ENCODE results near the gene MICA. TPM values are rescaled to one million over a fixed set of nuclear protein-coding genes. Genes with fewer than 3 reads are reported as not detected.
"Not testable (repeated sequence)": the region's sequence is repeated elsewhere in the genome, so short reads cannot be mapped to it uniquely, and the experiment has no call there.

The MICA gene
- total and polyA plus RNA-seq, 5 donors from 2014 or later: 6.4 to 15.9 (median 7.7) TPM

GRCh38 chr6:31368461-31368860 is 34.9 kb upstream of the MICA start:
- Mint-ChIP-seq H3K27ac (no peak overlapping the region), H3K27me3 (peaks cover 58% of the 10 kb centered on the region), H3K4me1 (peaks cover 10 to 21% (median 14%) of the 10 kb centered on the region in 4 donors), H3K4me3 (no peak overlapping the region), H3K9me3 (peaks cover 0 to 9% (median 0%) of the 10 kb centered on the region in 7 donors), H3K36me3 (no peaks in the 10 kb centered on the region)
- no peak for ATAC-seq (ENCODE audit: low read depth in 2 of 2)
- Histone ChIP-seq H3K4me1 (ENCODE audit: control insufficient read depth, insufficient read depth, low read length, poor library complexity, severe bottlenecking) (peaks cover 8% of the 10 kb centered on the region), H3K27ac (ENCODE audit: insufficient read depth, low read length, poor library complexity, severe bottlenecking) (no peak overlapping the region), H3K36me3 (ENCODE audit: control insufficient read depth, insufficient read depth, low read length) (no peaks in the 10 kb centered on the region), H3K27me3 (ENCODE audit: control insufficient read depth, insufficient read depth, low read length) (peaks cover 15% of the 10 kb centered on the region), H3K9me3 (ENCODE audit: control insufficient read depth in 2 of 2, low read length in 2 of 2) (peaks cover 0 to 7% of the 10 kb centered on the region in 2 experiments), H3K4me3 (ENCODE audit: low read depth, low read length) (no peak overlapping the region)
- no peak for DNase-seq

- not testable (repeated sequence) for H3K27ac Mint-ChIP-seq; ATAC-seq (ENCODE audit: low read depth in 2 of 2); H3K36me3 Mint-ChIP-seq; H3K4me3 Mint-ChIP-seq; H3K9me3 Mint-ChIP-seq; DNase-seq; H3K27ac ChIP-seq (ENCODE audit: insufficient read depth, low read length, poor library complexity, severe bottlenecking); H3K4me1 Mint-ChIP-seq; H3K9me3 ChIP-seq (ENCODE audit: control insufficient read depth in 2 of 2, low read length in 2 of 2); H3K4me1 ChIP-seq (ENCODE audit: control insufficient read depth, insufficient read depth, low read length, poor library complexity, severe bottlenecking); H3K4me3 ChIP-seq (ENCODE audit: low read depth, low read length); H3K36me3 ChIP-seq (ENCODE audit: control insufficient read depth, insufficient read depth, low read length)
- peaks cover 50% of the 10 kb centered on the region for H3K27me3 Mint-ChIP-seq
- H3K27me3 ChIP-seq (ENCODE audit: control insufficient read depth, insufficient read depth, low read length): peaks cover 13% of the 10 kb centered on the region
Measured at GRCh38 chr6:31374118-31374517, 29.3 kb upstream of the MICA start.

GRCh38 chr6:31375699-31376098 is 27.7 kb upstream of the MICA start:
- Histone ChIP-seq H3K4me1 (ENCODE audit: control insufficient read depth, insufficient read depth, low read length, poor library complexity, severe bottlenecking) (no peaks in the 10 kb centered on the region), H3K9me3 (ENCODE audit: control insufficient read depth in 2 of 2, low read length in 2 of 2) (peaks cover 0 to 7% of the 10 kb centered on the region in 2 experiments), H3K27me3 (ENCODE audit: control insufficient read depth, insufficient read depth, low read length) (peaks cover 14% of the 10 kb centered on the region), H3K36me3 (ENCODE audit: control insufficient read depth, insufficient read depth, low read length) (no peaks in the 10 kb centered on the region), H3K27ac (ENCODE audit: insufficient read depth, low read length, poor library complexity, severe bottlenecking) (no peak overlapping the region), H3K4me3 (ENCODE audit: low read depth, low read length) (no peak overlapping the region)
- no peak overlapping the region for H3K27ac Mint-ChIP-seq
- H3K4me3 Mint-ChIP-seq: no peak overlapping the region
- no peaks in the 10 kb centered on the region for H3K4me1 Mint-ChIP-seq
- DNase-seq: no peak
- ATAC-seq (ENCODE audit: low read depth in 2 of 2): no peak
- peaks cover 0 to 9% (median 0%) of the 10 kb centered on the region in 7 donors for H3K9me3 Mint-ChIP-seq
- peaks cover 36% of the 10 kb centered on the region for H3K27me3 Mint-ChIP-seq
- H3K36me3 Mint-ChIP-seq: no peaks in the 10 kb centered on the region

- Mint-ChIP-seq H3K27ac (no peak overlapping the region), H3K4me3 (no peak overlapping the region), H3K9me3 (peaks cover 0 to 6% (median 0%) of the 10 kb centered on the region in 7 donors), H3K27me3 (peaks cover 32% of the 10 kb centered on the region), H3K36me3 (no peaks in the 10 kb centered on the region), H3K4me1 (no peaks in the 10 kb centered on the region)
- Histone ChIP-seq H3K4me3 (ENCODE audit: low read depth, low read length) (no peak overlapping the region), H3K9me3 (ENCODE audit: control insufficient read depth in 2 of 2, low read length in 2 of 2) (peaks cover 0 to 3% of the 10 kb centered on the region in 2 experiments), H3K27ac (ENCODE audit: insufficient read depth, low read length, poor library complexity, severe bottlenecking) (no peak overlapping the region), H3K4me1 (ENCODE audit: control insufficient read depth, insufficient read depth, low read length, poor library complexity, severe bottlenecking) (no peaks in the 10 kb centered on the region), H3K27me3 (ENCODE audit: control insufficient read depth, insufficient read depth, low read length) (peaks cover 17% of the 10 kb centered on the region), H3K36me3 (ENCODE audit: control insufficient read depth, insufficient read depth, low read length) (no peaks in the 10 kb centered on the region)
- DNase-seq (no peak), ATAC-seq (ENCODE audit: low read depth in 2 of 2) (no peak)
Measured at GRCh38 chr6:31377029-31377428, 26.4 kb upstream of the MICA start.

- Histone ChIP-seq H3K27me3 (ENCODE audit: control insufficient read depth, insufficient read depth, low read length) (peaks cover 13% of the 10 kb centered on the region), H3K9me3 (ENCODE audit: control insufficient read depth in 2 of 2, low read length in 2 of 2) (no peaks in the 10 kb centered on the region), H3K4me3 (ENCODE audit: low read depth, low read length) (no peak overlapping the region), H3K36me3 (ENCODE audit: control insufficient read depth, insufficient read depth, low read length) (no peaks in the 10 kb centered on the region), H3K27ac (ENCODE audit: insufficient read depth, low read length, poor library complexity, severe bottlenecking) (no peak overlapping the region), H3K4me1 (ENCODE audit: control insufficient read depth, insufficient read depth, low read length, poor library complexity, severe bottlenecking) (no peaks in the 10 kb centered on the region)
- ATAC-seq (ENCODE audit: low read depth in 2 of 2) (no peak), DNase-seq (no peak)
- Mint-ChIP-seq H3K36me3 (no peaks in the 10 kb centered on the region), H3K9me3 (no peaks in the 10 kb centered on the region), H3K27me3 (peaks cover 20% of the 10 kb centered on the region), H3K4me3 (no peak overlapping the region), H3K27ac (no peak overlapping the region), H3K4me1 (peaks cover 0 to 2% (median 0%) of the 10 kb centered on the region in 4 donors)
Measured at GRCh38 chr6:31378062-31378720, 25.2 kb upstream of the MICA start.

- Mint-ChIP-seq H3K4me3 (no peak overlapping the region), H3K27me3 (peaks cover 16% of the 10 kb centered on the region), H3K36me3 (no peaks in the 10 kb centered on the region), H3K4me1 (peaks cover 0 to 2% (median 0%) of the 10 kb centered on the region in 4 donors), H3K9me3 (no peaks in the 10 kb centered on the region), H3K27ac (no peak overlapping the region)
- Histone ChIP-seq H3K4me3 (ENCODE audit: low read depth, low read length) (no peak overlapping the region), H3K27me3 (ENCODE audit: control insufficient read depth, insufficient read depth, low read length) (peaks cover 13% of the 10 kb centered on the region), H3K4me1 (ENCODE audit: control insufficient read depth, insufficient read depth, low read length, poor library complexity, severe bottlenecking) (no peaks in the 10 kb centered on the region), H3K9me3 (ENCODE audit: control insufficient read depth in 2 of 2, low read length in 2 of 2) (no peaks in the 10 kb centered on the region), H3K36me3 (ENCODE audit: control insufficient read depth, insufficient read depth, low read length) (no peaks in the 10 kb centered on the region), H3K27ac (ENCODE audit: insufficient read depth, low read length, poor library complexity, severe bottlenecking) (no peak overlapping the region)
- no peak for DNase-seq
- ATAC-seq (ENCODE audit: low read depth in 2 of 2): no peak
Measured at GRCh38 chr6:31378721-31379103, 24.7 kb upstream of the MICA start.

DNA sequence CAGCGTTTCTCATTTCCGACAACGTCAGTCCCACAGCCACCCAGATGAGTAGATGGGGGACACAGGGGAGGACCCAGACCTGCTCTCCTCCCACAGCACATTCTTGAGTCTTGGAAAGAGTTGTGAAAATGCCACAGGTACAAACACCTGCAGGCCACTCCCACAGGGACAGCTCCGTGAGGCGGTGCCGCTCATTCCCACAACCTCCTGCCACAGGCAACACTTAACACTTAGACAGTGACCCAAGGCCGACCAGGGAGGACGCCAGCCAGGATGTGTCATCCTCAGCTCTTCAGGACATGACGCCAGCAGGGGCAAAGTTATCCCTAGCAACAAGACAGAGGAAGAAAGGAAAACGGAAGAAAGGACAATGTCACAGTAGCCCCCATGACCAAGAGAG is 23.5 kb upstream of the MICA start:
- no peaks in the 10 kb centered on the region for H3K9me3 ChIP-seq (ENCODE audit: control insufficient read depth in 2 of 2, low read length in 2 of 2)
- no peak overlapping the region for H3K27ac Mint-ChIP-seq
- H3K36me3 ChIP-seq (ENCODE audit: control insufficient read depth, insufficient read depth, low read length): no peaks in the 10 kb centered on the region
- H3K36me3 Mint-ChIP-seq: no peaks in the 10 kb centered on the region
- no peak overlapping the region for H3K4me3 ChIP-seq (ENCODE audit: low read depth, low read length)
- no peaks in the 10 kb centered on the region for H3K4me1 ChIP-seq (ENCODE audit: control insufficient read depth, insufficient read depth, low read length, poor library complexity, severe bottlenecking)
- H3K4me3 Mint-ChIP-seq: no peak overlapping the region
- H3K27me3 ChIP-seq (ENCODE audit: control insufficient read depth, insufficient read depth, low read length): peaks cover 13% of the 10 kb centered on the region
- H3K9me3 Mint-ChIP-seq: no peaks in the 10 kb centered on the region
- DNase-seq (no peak), ATAC-seq (ENCODE audit: low read depth in 2 of 2) (no peak)
- peaks cover 15% of the 10 kb centered on the region for H3K27me3 Mint-ChIP-seq
- H3K4me1 Mint-ChIP-seq: peaks cover 0 to 2% (median 0%) of the 10 kb centered on the region in 4 donors
- no peak overlapping the region for H3K27ac ChIP-seq (ENCODE audit: insufficient read depth, low read length, poor library complexity, severe bottlenecking)

DNA sequence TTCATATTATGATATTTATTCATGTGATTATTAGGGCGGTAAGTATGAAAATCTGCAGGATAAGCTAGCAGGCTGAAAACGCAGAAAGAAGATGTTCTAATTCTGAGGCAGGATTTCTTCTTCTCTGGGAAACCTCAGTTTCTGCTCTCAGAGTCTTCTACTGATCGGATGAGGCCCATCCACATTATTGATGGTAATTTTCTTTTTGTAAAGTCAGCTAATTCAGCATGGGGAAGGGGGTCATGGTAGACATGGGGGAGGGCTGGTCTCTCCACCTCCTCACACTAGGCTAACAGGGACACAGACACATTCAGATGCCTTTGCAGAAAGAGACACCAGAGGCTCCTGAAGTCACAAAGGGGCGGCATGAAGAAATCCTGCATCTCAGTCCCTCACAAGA is 21.7 kb upstream of the MICA start:
- H3K4me3 Mint-ChIP-seq: no peak overlapping the region
- H3K27ac Mint-ChIP-seq: peak overlapping the region in 1 of 3 donors; percentile 33

More for the DNA sequence above, 21.7 kb upstream of the MICA start:
- Histone ChIP-seq H3K4me1 (ENCODE audit: control insufficient read depth, insufficient read depth, low read length, poor library complexity, severe bottlenecking) (no peaks in the 10 kb centered on the region), H3K36me3 (ENCODE audit: control insufficient read depth, insufficient read depth, low read length) (no peaks in the 10 kb centered on the region), H3K27ac (ENCODE audit: insufficient read depth, low read length, poor library complexity, severe bottlenecking) (no peak overlapping the region), H3K27me3 (ENCODE audit: control insufficient read depth, insufficient read depth, low read length) (peaks cover 8% of the 10 kb centered on the region), H3K4me3 (ENCODE audit: low read depth, low read length) (no peak overlapping the region), H3K9me3 (ENCODE audit: control insufficient read depth in 2 of 2, low read length in 2 of 2) (no peaks in the 10 kb centered on the region)
- H3K4me1 Mint-ChIP-seq: peaks cover 0 to 2% (median 0%) of the 10 kb centered on the region in 4 donors
- peaks cover 8% of the 10 kb centered on the region for H3K27me3 Mint-ChIP-seq
- no peaks in the 10 kb centered on the region for H3K36me3 Mint-ChIP-seq
- DNase-seq: no peak
- H3K9me3 Mint-ChIP-seq: no peaks in the 10 kb centered on the region
- no peak for ATAC-seq (ENCODE audit: low read depth in 2 of 2)
